NCI-H2196 treated with DMSO at 0.1 percent for 48 hours (cell line): ENCODE results near the gene MFSD11.
"Not testable (repeated sequence)": the region's sequence is repeated elsewhere in the genome, so short reads cannot be mapped to it uniquely, and the experiment has no call there.

Experiments
- DNase-seq: peaks from one replicate; lab custom pipeline; 2025; ENCODE audit not compliant: unreplicated experiment; lab: John Stamatoyannopoulos, UW

The MFSD11 gene

DNA sequence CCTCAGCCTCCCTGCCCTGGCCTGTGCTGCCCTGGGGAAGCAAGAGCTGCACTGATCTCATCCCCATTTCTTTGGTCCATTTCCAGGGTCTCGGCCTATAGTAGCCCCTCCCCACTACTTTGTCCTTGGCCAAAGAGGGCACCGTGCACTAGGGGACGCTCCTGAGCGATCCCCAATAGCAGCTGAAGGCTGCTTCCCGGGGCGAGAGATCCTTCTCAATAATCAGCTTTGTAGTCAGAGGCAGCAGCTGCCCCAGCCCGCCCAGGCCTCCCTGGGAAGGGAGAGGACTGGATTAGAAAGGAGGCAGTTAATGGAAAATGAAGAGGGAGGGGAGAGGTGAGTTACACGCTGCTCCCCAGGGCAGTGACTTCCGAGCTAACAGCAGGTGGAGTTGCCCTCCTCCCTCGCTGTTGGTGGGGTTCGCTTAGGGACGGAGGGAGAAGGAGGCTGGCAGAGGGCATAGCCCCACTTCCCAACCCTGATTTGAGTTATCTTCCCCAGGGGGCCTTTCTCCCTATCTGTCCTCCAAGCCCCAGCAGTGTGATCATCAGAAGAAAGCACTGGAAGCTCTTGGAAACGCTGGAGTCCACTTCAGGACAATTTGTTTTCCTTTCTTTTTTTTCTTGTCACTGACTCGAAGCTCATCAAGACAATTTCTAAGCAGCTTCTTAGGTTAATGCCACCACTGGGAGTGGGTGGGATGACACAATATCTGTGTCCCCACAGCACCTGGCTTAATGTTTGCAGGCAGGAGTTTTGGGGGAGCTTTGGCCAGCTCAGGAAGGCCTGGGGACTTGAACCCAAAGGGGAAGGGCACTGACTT is 29.7 kb upstream of the MFSD11 start:
- DNase-seq = no peak

DNA sequence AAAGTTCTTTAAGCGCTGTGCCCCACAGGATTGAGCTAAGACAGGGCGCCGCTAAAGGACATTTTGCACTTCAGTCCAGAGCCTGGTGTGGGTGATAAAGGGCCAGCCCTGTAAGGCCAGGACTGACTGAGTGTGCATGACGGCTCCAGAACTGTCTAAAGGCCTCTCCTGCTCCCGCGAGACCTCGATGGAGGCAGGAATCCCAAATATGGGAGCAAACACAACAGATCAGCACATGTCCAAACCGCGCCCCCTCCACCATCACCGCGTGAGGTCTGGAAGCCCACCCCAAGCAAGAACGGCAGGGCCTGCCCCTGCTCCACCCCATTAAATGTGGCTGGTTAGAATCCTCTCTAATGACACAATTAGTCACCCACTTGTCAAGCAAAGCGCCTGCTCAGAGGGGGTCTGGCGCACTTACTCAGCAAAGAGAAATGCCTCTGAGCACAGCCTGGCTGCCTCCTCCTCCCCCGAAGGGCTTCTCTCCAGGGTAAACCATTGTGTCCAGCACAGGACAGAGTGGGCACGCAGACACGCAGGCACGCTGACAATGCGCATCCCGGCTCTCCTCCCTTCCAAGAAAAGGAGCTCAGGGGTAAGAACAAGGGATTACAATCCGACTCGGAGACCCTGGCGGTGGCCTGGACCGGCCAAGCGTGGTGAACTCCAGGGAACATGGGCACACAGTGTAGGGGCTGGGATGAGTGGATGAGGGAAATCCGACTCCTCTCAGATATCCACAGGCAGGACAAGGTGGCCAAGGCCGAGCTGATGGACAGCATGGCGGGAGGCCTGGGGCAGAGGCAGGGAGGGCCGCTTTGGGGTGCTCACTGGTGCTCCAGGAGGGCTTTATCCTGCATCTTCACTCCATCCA is 28.6 kb upstream of the MFSD11 start:
- no peak for DNase-seq

DNA sequence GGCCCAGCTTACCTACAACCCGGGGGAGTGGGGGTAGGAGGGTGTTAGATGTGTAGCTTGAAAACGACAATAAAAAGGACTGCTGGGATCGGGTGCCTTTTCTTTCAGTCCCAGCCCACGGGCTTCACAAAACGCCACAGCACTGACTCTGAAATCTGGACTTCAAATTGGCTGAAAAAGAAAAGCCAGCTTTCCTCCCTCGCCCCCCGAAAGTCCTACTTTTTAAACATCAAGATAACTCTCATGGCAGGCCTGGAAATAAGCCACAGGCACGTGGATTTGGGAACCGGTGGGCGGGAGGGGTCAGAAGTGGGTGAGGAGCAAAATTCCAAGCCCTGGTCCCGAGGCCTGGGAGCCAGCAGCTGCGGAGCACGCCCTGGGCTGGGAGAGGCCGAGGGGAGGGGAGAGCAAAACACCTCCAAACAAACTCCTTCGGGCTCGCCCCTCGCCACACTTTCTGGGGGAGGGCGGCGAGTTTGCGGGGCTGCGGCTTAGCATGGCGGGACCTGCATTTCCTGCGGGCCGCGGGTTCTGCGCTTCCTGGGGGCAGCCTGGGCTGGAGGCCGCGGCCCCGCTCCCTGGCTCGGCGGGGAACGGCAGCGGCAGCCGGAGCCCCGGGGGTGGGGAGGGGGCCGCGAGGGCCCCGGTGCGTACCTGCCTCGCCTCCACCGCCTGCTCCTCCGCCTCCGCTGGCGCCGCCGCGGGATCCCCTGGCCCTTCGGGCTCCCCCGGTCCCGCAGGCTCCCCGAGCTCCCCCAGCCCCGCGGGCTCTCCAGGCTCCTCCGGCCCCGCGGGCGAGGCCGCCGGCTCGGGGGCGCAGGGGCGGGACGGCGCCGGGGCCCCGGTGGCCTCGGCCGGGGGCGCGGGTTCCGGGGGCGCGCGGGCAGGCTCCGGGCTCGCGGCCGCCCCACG is 27.7 kb upstream of the MFSD11 start:
- DNase-seq = not testable (repeated sequence)

DNA sequence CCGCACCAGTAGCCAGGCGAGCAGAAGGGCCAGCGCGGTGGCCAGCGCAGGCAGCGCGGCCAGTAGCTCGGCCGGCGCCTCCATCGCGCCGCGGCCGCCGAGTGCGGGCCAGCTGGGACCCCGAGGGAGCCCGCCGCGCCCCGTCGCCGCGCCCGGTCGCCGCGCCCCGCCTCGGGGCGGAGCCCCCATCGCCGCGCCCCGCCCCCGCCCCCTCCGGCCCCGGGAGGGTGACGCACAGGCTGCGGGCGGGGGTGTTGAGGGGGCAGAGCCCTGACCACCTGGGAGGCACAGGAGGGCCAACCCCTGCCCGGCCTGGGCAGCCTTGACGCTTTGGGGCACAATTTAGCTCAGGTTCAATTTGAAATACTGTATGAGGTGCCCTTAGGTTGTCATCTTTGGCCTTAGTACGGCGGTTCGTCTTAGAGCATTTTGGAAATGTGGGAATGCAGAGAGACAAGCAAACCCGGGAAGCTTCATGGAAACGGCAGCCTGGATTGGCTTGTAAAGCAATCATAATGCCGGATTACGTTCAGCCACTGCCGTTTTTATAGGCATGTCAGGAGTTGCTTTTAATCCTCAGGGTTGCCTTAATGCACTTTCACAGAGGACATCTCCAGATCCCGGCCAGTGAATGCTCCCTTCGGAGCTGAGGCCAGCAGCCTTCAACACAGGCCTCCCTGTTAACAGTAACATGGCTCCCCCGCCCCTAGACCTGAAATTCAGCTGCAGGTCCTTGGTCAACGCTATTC is 26.9 kb upstream of the MFSD11 start, which contains the start of gene MXRA7:
Gene MXRA7 (minus strand): TSS at position 103 of the 749 bp plus-strand sequence. CDS start 19 bp downstream, at position 84.
- no peak for DNase-seq

DNA sequence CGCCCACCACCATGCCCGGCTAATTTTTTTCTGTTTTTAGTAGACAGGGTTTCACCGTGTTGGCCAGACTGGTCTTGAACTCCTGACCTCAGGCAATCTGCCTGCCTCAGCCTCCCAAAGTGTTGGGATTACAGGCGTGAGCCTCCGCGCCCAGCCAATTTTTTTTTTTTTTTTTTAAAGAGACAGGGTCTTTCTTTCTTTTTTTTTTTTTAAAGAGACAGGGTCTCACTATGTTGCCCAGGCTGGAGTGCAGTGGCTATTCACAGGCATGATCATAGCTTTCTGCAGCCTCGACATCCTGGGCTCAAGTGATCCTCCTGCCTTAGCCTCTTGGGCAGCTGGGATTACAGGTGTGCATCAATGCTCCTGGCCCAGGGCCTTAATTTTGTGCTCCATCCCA is 25.6 kb upstream of the MFSD11 start:
- not testable (repeated sequence) for DNase-seq

DNA sequence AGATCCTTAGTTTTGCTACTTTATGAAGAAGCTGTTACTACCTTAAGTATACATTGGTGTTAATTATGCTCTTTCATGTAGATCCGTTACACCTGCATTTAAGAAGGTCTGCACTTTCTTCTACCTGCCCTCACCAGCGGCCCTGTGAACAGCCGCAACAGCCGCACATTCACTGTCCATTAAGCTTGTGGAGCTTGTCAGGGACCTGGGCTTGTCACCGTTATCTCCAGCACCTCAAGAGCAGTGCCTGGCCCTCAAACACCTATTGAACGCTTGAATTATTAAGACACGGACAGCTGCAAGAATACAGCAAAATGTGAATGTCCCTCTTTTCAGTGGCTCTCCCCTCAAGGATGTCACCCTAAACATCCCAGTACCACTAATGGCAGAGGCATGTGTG is 24.2 kb upstream of the MFSD11 start:
- DNase-seq = no peak

DNA sequence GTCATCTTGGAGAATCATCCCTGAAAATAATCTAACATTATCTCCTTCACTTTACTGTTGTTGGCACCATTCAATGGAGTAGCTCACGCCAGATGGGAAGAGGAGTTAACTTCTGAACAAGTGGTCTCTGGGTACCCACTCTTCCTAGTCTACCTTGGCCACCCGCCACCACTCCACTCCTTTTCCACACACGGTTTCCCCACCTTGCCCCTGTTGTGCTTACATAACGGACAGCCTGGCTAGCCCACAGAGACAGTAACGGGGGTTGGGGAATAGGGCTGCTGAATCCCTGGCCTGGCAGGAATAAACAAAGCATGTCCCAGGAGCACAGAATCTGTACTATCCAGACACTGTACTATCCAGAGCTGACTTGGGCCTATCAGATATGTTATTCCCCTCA is 23.6 kb upstream of the MFSD11 start:
- DNase-seq = no peak

DNA sequence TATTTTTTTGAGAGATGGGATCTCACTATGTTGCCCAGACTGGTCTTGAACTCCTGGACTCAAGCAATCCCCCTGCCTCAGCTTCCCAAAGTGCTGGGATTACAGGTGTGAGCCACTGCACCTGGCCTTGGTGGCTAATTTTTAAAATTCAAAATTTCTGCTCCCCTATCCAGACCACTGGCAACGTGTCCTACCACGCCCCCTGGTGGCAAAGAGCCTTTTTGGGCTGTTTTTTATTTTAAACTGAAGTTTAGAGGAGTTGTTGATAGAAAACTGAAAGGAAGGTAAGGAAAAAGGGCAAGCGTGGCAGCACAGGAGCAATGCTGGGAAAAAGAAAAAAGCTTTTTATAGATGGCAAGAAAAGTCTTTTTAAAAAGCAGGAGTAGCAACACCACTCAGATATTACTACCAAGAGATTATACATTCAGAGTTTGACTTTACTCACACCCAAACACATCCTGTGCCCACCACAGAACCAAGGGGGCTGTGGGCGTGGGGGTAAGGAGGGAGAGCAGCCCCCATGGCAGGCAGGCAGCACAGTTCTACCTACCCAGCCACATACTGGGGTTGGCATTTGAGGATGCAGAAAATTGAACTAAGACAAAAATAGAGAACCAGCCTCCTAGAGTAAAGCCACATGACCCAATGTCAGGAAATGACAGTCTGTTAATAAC is 23.0 kb upstream of the MFSD11 start:
- DNase-seq = no peak

DNA sequence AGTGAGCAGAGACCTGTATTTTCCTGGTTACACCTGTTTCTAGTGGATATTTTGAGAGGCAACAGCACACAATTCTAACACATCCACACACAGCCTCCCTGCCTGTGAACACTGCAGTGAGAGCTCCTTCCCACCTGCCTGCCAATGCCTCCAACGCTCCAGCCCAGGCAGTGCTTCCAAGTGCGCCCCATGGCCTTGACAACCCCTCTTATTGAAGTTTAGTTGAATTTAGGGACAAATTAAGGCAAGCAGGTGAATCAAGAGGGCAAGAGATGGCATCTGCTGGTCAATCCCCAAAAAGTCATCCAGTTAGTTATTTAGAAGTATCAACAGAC is 22.5 kb upstream of the MFSD11 start:
- DNase-seq = no peak

DNA sequence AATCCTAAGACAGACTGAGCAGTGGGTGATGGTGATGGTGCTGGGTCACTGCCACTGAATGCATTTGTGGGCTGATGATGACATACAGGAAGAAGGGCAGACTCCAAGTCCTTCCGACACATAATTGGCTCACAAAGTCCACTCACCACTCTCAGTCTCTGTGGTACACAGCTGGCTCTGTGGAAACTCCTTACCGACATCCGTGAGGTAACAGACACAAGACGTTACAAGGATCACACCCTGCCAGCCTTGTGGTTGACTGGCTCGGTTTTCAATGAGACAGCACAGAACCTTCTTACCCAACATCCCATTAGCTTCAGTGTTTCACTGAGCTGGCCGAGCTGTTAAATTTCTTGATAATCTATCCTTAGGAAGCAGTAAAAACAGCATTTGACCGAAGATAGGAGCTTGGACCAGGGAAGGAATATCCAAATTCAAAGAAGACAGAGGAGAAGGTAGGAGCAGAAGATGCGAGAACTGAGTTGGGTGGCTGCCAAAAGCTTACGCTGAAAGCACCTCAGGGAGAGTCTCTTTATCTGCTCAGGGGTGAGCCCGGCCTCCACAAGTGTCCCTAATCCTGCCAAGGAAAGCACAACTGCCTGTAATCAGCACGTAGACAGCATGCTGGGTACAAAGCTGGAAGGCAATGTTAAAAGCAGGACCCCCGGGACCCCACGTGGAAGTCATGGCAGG is 21.6 kb upstream of the MFSD11 start:
- no peak for DNase-seq

DNA sequence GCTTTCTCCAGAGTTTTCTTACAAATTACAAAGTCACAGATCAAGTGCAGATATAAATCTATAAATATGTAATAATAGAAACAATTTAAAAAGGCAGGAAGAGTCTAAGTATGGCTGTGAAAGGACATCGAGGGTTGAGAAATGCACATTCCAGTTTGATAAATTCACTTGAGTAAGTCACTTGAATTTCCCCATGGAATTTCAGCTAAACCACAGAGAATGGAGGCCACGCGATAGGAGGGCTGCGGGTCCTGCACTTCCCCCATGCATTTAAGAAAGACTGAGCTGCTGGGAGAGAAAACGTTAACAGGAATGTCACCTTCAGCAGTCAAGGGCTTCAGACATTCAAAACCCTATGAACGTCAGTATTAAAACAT is 21.1 kb upstream of the MFSD11 start:
- DNase-seq = no peak

DNA sequence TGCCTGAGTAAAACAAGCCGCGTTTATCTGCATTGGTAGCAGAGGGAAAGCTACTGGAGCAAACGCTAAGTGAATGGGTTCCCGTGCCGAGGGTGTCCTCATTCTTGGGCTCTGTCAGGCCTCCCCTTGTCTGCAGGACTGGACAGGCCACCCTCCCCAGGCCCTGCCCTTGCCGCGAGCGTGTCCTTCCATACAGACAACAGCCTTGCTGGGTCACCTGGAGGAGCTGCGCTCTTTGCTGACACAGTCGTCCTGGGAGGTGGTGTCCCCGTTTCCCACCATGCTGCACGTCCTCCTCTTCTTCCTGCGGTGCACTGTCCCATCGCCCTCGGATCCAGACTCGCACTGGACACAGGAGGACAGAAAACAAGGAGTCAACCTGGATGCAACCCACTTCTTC is 19.4 kb upstream of the MFSD11 start:
- no peak for DNase-seq

DNA sequence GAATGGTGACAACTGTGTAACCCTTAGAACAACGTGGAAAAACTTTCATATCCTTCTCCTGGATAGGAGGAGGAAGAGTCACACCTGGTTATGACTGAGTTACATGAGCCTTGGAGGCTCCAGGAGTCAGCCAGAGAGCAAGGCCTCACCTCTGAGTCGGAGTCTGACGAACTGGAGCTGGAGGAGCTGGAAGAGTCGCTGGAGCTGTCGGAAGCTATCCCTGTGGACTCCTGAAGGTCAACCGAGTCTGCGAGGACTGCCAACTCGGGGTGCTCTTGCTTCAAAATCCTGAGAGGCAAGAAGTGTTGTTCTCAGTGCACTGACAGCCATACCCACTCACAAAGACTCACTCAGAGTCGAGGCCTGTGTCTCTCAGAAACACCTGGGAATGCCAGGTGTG is 17.7 kb upstream of the MFSD11 start:
- no peak for DNase-seq

DNA sequence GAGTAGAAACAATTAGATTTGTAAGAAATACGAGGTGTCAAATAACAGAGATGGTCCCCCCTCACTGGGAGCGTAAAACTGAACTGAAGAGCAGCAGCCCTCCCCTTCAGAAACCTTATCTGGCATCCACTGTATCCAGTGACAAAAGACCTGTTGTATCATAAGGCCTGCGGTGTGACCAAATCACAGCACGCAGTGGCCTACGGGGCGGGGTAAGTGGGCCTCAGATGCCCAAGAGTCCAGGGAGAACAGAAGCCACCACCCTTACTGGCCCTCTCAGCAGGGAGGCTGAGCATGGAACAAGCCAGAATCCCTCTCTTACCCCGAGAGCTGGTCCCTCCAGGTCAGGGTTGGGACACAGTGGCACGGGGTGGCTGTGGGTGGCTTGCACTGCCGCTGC is 17.0 kb upstream of the MFSD11 start:
- no peak for DNase-seq

DNA sequence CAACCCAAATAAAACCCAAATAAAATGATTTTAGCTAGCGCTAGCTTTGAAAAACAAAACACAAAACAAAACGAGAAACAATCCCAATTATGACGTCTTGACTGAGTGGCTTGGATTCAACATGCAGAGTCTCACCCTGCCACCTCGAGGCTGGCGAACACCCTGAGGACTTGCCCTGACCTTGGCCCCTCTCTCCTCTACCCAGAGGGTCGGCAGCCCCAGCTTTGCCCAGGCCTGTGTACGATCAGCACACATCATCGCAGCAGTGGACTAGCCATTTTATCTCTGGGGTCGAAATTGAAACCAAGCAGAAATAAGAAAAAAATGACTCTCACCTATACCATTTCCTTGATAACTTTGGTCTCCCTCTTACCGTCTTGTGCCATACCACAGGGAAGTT is 16.5 kb upstream of the MFSD11 start:
- no peak for DNase-seq

DNA sequence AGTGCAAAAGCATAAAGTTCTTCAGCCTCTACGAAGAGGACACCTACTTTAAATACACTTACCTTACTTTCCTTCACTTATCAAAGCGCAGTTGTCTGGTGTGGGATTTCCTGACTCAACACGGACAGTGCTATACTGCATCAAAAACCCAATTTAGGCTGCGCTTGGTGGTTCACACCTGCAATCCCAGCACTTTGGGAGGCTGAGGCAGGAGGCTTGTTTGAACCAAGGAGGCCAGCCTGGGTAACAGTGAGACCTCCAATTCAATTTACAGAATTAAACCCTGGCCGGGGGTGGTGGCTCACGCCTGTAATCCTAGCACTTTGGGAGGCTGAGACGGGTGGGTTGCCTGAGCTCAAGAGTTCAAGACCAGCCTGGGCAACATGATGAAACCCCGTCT is 15.6 kb upstream of the MFSD11 start:
- DNase-seq = no peak

DNA sequence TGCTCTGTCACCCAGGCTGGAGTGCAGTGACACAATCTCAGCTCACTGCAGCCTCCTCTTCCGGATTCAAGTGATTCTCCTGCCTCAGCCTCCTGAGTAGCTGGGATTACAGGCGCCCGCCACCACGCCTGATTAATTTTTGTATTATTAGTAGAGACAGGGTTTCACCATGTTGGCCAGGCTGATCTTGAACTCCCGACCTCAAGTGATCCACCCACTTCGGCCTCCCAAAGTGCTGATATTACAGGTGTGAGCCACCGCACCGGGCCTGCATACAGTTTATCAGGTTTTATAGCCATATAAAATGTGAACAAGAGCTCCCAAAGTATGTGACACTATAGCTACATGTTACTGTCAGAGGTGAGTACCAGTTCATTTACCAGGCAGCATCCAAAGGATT is 14.9 kb upstream of the MFSD11 start:
- not testable (repeated sequence) for DNase-seq

DNA sequence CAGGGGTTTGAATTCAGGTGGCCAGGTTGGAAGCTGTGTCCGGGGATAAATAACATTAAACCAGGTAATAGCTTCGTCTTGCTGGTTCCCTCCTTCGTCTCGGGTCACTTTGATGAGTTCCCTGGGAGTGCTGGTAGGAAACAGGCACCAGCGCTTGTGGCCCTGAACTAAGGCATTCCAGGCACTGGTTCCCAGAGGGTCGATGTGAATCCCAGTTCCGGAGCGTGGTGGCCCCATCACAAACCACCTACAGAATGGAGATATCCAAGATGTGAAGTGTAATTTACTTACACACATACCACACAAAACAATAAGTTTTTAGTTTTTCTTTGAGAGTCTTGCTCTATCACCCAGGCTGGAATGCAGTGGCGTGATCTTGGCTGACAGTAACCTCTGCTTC is 14.1 kb upstream of the MFSD11 start:
- DNase-seq = no peak

DNA sequence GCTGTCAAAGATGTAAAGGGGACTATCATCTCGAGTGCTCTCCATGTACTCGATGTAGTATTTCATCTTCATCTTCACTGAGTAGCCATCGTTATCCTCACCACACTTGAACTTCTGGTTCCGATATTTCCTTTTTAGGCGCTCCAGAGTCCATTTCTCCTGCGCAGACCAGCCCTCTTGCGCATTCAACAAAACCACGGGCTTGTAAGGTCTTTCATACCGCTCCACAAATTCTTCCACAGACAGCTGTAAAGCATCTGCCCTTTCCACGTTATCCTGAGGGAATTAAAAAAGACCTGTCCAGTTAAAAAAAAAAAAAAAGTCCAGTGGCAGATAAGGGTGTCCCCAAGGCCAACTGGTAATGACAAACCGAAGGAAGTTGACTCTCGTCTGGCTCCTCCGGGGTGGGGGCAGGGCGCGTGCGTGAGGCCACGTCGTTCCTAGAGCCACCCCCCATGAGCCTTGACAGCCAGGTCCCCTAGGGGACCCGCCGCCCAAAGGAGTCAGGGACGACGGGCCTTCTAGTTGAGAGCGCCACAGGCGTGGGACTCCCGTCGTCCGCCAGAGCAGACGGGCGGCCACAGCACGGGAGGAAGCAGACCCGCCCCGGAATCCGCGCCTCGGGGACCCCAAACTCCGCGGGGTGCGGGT is 12.2 kb upstream of the MFSD11 start:
- no peak for DNase-seq
